ENCODE data around the gene OR2F1. TPM values are rescaled to one million over a fixed set of nuclear protein-coding genes. Genes with fewer than 3 reads are reported as not detected.

The OR2F1 gene
- total and polyA plus RNA-seq, 10 of the 15 experiments (the other 5 are each of a cell fraction or from before 2014, with no cell fraction given) = not detected

GRCh38 chr7:143909863-143910262, 44.8 kb upstream of the OR2F1 start (continued):
- TF ChIP-seq MYC (IDR thresholded peaks at IDR 0.05; ENCODE audit: insufficient read depth, insufficient read length, insufficient replicate concordance, low read length, severe bottlenecking) = no peak
- TF ChIP-seq JUNB (IDR thresholded peaks at IDR 0.05) = no peak
- no peak for TF ChIP-seq ZZZ3 (IDR thresholded peaks at IDR 0.05; ENCODE audit: control insufficient read depth, insufficient read length, low read depth)
- no peak for TF ChIP-seq GABPA (IDR thresholded peaks at IDR 0.05; ENCODE audit: low read depth)

GRCh38 chr7:143910473-143911248, 44.0 kb upstream of the OR2F1 start:
- H3K9ac ChIP-seq (ENCODE audit: control insufficient read depth, insufficient read depth, low read length) = no peak overlapping the region
- TF ChIP-seq ZBTB11 (CRISPR knock-in tag; IDR thresholded peaks at IDR 0.05) (no peak), SUZ12 (IDR thresholded peaks at IDR 0.05; ENCODE audit: unreplicated experiment) (no peak), BHLHE40 (IDR thresholded peaks at IDR 0.05; ENCODE audit: borderline replicate concordance in 1 of 2, low read depth in 2 of 2, low read length in 1 of 2) (no peak), E4F1 (IDR thresholded peaks at IDR 0.05; ENCODE audit: borderline replicate concordance, partially characterized antibody) (no peak), PRDM15 (CRISPR knock-in tag; IDR thresholded peaks at IDR 0.05) (no peak), MAX (IDR thresholded peaks at IDR 0.05; ENCODE audit: low read depth, low read length) (no peak), CREM (IDR thresholded peaks at IDR 0.05; ENCODE audit: low read depth) (no peak)

More at GRCh38 chr7:143910473-143911248, 44.0 kb upstream of the OR2F1 start:
- H3K4me2 ChIP-seq (ENCODE audit: control insufficient read depth, insufficient read depth) = no peak overlapping the region
- DNase-seq (ENCODE audit: low read depth, low spot score) (no peak), FAIRE-seq (no peak), ATAC-seq (no peak)
- WGBS (ENCODE audit: insufficient coverage, insufficient replicate concordance, low lambda C conversion rate, missing lambda C conversion rate) = 30% methylated on average over 3 of the region's 3 CpGs
- CTCF ChIA-PET = interaction anchor here (0.6 kb wide), 1 partner anchor 162 kb away, joined by 3 read pairs; no protein-coding TSS in a partner anchor
- H3K4me1 ChIP-seq (ENCODE audit: control insufficient read depth, insufficient read depth, low read length) = no peaks in the 10 kb centered on the region
- intact Hi-C loops (cut with micrococcal nuclease; ENCODE audit: unreplicated experiment) (no loop called here), in situ Hi-C loops (cut with MboI) (loop anchor here (25.0 kb wide), 1 partner anchor 477 kb away; no protein-coding TSS in a partner anchor)
- H2AFZ ChIP-seq (ENCODE audit: control insufficient read depth, low read depth, low read length) = no peak overlapping the region
- H3K4me3 ChIP-seq = no peak overlapping the region
- H3K27me3 ChIP-seq (replicated peaks in 1 of 2; ENCODE audit: control insufficient read depth in 2 of 2, insufficient read depth in 2 of 2, low read length in 1 of 2) = no peaks in the 10 kb centered on the region
- BruUV-seq (replicated peaks) = no TSS peak
- no peaks in the 10 kb centered on the region for H3K9me3 ChIP-seq (replicated peaks; ENCODE audit: control insufficient read depth, insufficient read depth, low read length)
- SMC1A ChIA-PET (ENCODE audit: uncharacterized antibody, unreplicated experiment) = interaction anchor here (1.6 kb wide), 1 partner anchor 14 kb away, joined by 4 read pairs; no protein-coding TSS in a partner anchor
- POLR2A ChIA-PET = no interaction called here
- H3K79me2 ChIP-seq (ENCODE audit: control insufficient read depth, insufficient read depth, low read length) = no peaks in the 10 kb centered on the region
- H3K36me3 ChIP-seq (ENCODE audit: control insufficient read depth in 2 of 2, insufficient read depth in 2 of 2, low read length in 1 of 2) = no peaks in the 10 kb centered on the region
- H3K27ac ChIP-seq (ENCODE audit: control insufficient read depth, insufficient read depth) = no peak overlapping the region
- RAD21 ChIA-PET (ENCODE audit: unreplicated experiment) = no interaction called here
- no peaks in the 10 kb centered on the region for H4K20me1 ChIP-seq (ENCODE audit: control insufficient read depth, insufficient read depth)
